Measurements from ENCODE around the gene MANBA. TPM values are rescaled to one million over a fixed set of nuclear protein-coding genes. Genes with fewer than 3 reads are reported as not detected.

MANBA gene
- total RNA-seq, 2 donors from 2014 or later = 16.3 to 21.8 TPM

- intact Hi-C loops (cut with DNase I) = no loop called here
- DNase-seq = no peak
- H3K9ac ChIP-seq (ENCODE audit: low read depth in 2 of 2, low read length in 2 of 2) = no peak overlapping the region
- H3K9me3 ChIP-seq = no peaks in the 10 kb centered on the region
- H3K27me3 ChIP-seq = no peaks in the 10 kb centered on the region
- peaks cover 25% of the 10 kb centered on the region for H3K36me3 ChIP-seq
- H3K27ac ChIP-seq = peak overlapping the region; percentile 5
- no peaks in the 10 kb centered on the region for H3K4me1 ChIP-seq
- no peak overlapping the region for H3K4me3 ChIP-seq
- no peak for TF ChIP-seq CTCF (IDR thresholded peaks at IDR 0.05)
Measured at GRCh38 chr4:102612210-102612609, 148.6 kb downstream of the MANBA start.

GRCh38 chr4:102610476-102610875, 150.3 kb downstream of the MANBA start:
- no peaks in the 10 kb centered on the region for H3K4me1 ChIP-seq
- TF ChIP-seq CTCF (IDR thresholded peaks at IDR 0.05) = no peak
- H3K36me3 ChIP-seq = peaks cover 32% of the 10 kb centered on the region
- no peaks in the 10 kb centered on the region for H3K27me3 ChIP-seq
- no peak overlapping the region for H3K4me3 ChIP-seq
- DNase-seq = no peak
- H3K9me3 ChIP-seq = no peaks in the 10 kb centered on the region
- no peak overlapping the region for H3K27ac ChIP-seq
- intact Hi-C loops (cut with DNase I) = no loop called here
- H3K9ac ChIP-seq (ENCODE audit: low read depth in 2 of 2, low read length in 2 of 2) = no peak overlapping the region

- H3K27me3 ChIP-seq = no peaks in the 10 kb centered on the region
- peaks cover 30% of the 10 kb centered on the region for H3K36me3 ChIP-seq
- no peak for DNase-seq
- H3K4me1 ChIP-seq = no peaks in the 10 kb centered on the region
- no peak overlapping the region for H3K4me3 ChIP-seq
- H3K9me3 ChIP-seq = no peaks in the 10 kb centered on the region
- peak; percentile 15 for TF ChIP-seq CTCF (IDR thresholded peaks at IDR 0.05)
- no peak overlapping the region for H3K9ac ChIP-seq (ENCODE audit: low read depth in 2 of 2, low read length in 2 of 2)
- H3K27ac ChIP-seq = no peak overlapping the region
- intact Hi-C loops (cut with DNase I) = no loop called here
Measured at GRCh38 chr4:102610007-102610406, 150.8 kb downstream of the MANBA start.

GRCh38 chr4:102608190-102608589, 152.6 kb downstream of the MANBA start:
- no peak overlapping the region for H3K9ac ChIP-seq (ENCODE audit: low read depth in 2 of 2, low read length in 2 of 2)
- H3K4me3 ChIP-seq = no peak overlapping the region
- no peaks in the 10 kb centered on the region for H3K27me3 ChIP-seq
- no peaks in the 10 kb centered on the region for H3K4me1 ChIP-seq
- H3K36me3 ChIP-seq = peaks cover 20% of the 10 kb centered on the region
- TF ChIP-seq CTCF (IDR thresholded peaks at IDR 0.05) = no peak
- intact Hi-C loops (cut with DNase I) = no loop called here
- no peaks in the 10 kb centered on the region for H3K9me3 ChIP-seq
- no peak for DNase-seq
- H3K27ac ChIP-seq = no peak overlapping the region

- DNase-seq = no peak
- Histone ChIP-seq H3K9ac (ENCODE audit: low read depth in 2 of 2, low read length in 2 of 2) (no peak overlapping the region), H3K4me1 (no peaks in the 10 kb centered on the region), H3K27ac (no peak overlapping the region), H3K27me3 (no peaks in the 10 kb centered on the region), H3K36me3 (peaks cover 18% of the 10 kb centered on the region), H3K9me3 (no peaks in the 10 kb centered on the region), H3K4me3 (no peak overlapping the region)
- intact Hi-C loops (cut with DNase I) = no loop called here
- no peak for TF ChIP-seq CTCF (IDR thresholded peaks at IDR 0.05)
Measured at GRCh38 chr4:102606846-102607450, 153.8 kb downstream of the MANBA start.

Measured in colonic mucosa (tissue), 4 donors.